Endothelial cell (in vitro differentiated cells): ENCODE data around the gene DIO2. TPM values are rescaled to one million over a fixed set of nuclear protein-coding genes. Genes with fewer than 3 reads are reported as not detected.

ENCODE experiments used
- DNase-seq: peaks from one replicate; pipeline ENCODE4 v3.0.0; 2021; ENCODE audit warnings: low spot score
- H3K27ac Mint-ChIP-seq: one replicate; pipeline ENCODE4 v1.8.0; 2021; ENCODE audit warnings: mixed read lengths, inconsistent platforms; ENCODE audit not compliant: unreplicated experiment
- H3K27me3 Mint-ChIP-seq: one replicate; pipeline ENCODE4 v1.8.0; 2021; ENCODE audit warnings: mild to moderate bottlenecking, moderate library complexity, mixed read lengths, inconsistent platforms; ENCODE audit not compliant: unreplicated experiment
- H3K36me3 Mint-ChIP-seq: one replicate; pipeline ENCODE4 v1.8.0; 2021; ENCODE audit warnings: mild to moderate bottlenecking, low read depth, mixed read lengths, inconsistent platforms; ENCODE audit not compliant: unreplicated experiment
- H3K4me1 Mint-ChIP-seq: one replicate; pipeline ENCODE4 v1.8.0; 2021; ENCODE audit warnings: mild to moderate bottlenecking, mixed read lengths, inconsistent platforms; ENCODE audit not compliant: unreplicated experiment
- H3K4me3 Mint-ChIP-seq: one replicate; pipeline ENCODE4 v1.8.0; 2021; ENCODE audit warnings: mild to moderate bottlenecking, mixed read lengths, inconsistent platforms; ENCODE audit not compliant: unreplicated experiment
- H3K9me3 Mint-ChIP-seq: one replicate; pipeline ENCODE4 v1.8.0; 2021; ENCODE audit warnings: mixed read lengths, inconsistent platforms; ENCODE audit not compliant: unreplicated experiment
- total RNA-seq: library from RNA; stranded (reverse); fragmentation: NEBNext Ultra II Directional; extraction: Animal tissue kit (Norgen Biotek cat#: 25700); gene quantifications from one replicate; pipeline ENCODE4 v1.2.1, GENCODE V29; 2021; ENCODE audit not compliant: unreplicated experiment
- TF ChIP-seq, protein P1 (sequence below): fragments of 200-600 bp; sonication (generic); IDR thresholded peaks from one replicate; pipeline ENCODE4 v1.5.0; 2021; ENCODE audit warnings: antibody characterized with exemption; ENCODE audit not compliant: unreplicated experiment

Gene DIO2
- total RNA-seq, 1 donor from 2014 or later = 0.10 TPM

- Mint-ChIP-seq H3K36me3 (no peaks in the 10 kb centered on the region), H3K27ac (no peak overlapping the region), H3K4me1 (peaks cover 3% of the 10 kb centered on the region), H3K4me3 (no peak overlapping the region), H3K27me3 (peaks cover 1% of the 10 kb centered on the region), H3K9me3 (no peaks in the 10 kb centered on the region)
- no peak for DNase-seq
- TF ChIP-seq, protein P1, sequence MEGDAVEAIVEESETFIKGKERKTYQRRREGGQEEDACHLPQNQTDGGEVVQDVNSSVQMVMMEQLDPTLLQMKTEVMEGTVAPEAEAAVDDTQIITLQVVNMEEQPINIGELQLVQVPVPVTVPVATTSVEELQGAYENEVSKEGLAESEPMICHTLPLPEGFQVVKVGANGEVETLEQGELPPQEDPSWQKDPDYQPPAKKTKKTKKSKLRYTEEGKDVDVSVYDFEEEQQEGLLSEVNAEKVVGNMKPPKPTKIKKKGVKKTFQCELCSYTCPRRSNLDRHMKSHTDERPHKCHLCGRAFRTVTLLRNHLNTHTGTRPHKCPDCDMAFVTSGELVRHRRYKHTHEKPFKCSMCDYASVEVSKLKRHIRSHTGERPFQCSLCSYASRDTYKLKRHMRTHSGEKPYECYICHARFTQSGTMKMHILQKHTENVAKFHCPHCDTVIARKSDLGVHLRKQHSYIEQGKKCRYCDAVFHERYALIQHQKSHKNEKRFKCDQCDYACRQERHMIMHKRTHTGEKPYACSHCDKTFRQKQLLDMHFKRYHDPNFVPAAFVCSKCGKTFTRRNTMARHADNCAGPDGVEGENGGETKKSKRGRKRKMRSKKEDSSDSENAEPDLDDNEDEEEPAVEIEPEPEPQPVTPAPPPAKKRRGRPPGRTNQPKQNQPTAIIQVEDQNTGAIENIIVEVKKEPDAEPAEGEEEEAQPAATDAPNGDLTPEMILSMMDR = no peak
Observed at GRCh38 chr14:80167793-80168448, 43.4 kb downstream of the DIO2 start.

DNA sequence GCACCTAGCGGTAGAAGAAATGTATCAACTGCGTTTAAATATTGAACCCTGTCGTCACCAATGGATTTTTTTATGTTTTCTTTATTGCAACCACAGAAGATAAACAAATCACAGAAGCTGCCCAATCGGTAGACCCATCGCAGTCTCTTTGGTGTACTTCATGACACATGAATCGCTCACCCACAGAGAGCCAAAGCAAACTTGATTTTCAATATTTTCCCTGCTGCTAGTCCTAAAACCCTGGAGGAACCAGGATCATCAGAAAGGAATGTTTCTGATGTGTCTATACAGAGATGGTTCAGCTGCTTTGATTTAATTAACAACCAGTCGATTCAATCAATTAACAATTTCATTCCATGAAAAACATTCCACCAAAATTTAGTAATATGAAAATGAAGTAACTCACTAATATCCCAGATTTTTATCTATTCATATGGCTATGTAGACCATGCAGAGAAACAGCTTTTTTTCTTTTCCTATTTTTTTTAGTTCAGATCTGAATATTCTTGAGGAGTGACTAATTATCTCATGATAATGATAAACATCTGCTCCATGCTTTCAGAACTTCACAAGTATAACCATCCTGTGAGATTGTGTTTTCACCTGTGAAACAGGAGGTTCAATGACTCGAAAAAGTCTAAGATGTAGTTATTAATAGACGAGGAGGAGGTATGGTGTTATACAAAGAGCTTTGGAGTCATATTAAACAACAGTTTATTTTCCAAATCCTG is 46.1 kb downstream of the DIO2 start:
- TF ChIP-seq, protein P1 = no peak
- Mint-ChIP-seq H3K9me3 (no peaks in the 10 kb centered on the region), H3K4me1 (no peaks in the 10 kb centered on the region), H3K36me3 (no peaks in the 10 kb centered on the region), H3K4me3 (no peak overlapping the region), H3K27me3 (peaks cover 1% of the 10 kb centered on the region), H3K27ac (no peak overlapping the region)
- DNase-seq = no peak

GRCh38 chr14:80152763-80153162 is 58.5 kb downstream of the DIO2 start:
- Mint-ChIP-seq H3K27me3 (no peaks in the 10 kb centered on the region), H3K9me3 (no peaks in the 10 kb centered on the region), H3K36me3 (no peaks in the 10 kb centered on the region), H3K27ac (no peak overlapping the region), H3K4me3 (no peak overlapping the region), H3K4me1 (no peaks in the 10 kb centered on the region)
- TF ChIP-seq, protein P1 = no peak
- DNase-seq = no peak

DNA sequence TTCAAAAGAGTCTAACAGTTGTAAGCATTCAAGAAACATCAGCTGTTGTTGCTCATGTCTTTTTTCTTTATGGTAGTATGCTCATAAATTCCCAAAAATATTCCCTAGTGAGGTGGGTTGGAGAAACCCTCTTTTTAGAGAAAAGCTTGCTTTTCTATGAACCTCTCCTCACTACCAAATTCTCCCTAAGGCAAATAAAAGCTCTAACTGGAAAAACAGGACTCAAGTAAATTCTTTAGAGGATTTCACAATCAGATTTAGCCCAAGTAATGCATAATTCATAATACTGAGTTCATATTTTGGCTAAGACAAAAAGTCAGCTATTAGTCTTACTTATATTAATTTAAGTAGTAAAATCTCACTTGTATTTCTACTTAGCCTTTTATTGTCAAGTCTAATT is 59.1 kb downstream of the DIO2 start:
- Mint-ChIP-seq H3K4me3 (no peak overlapping the region), H3K27me3 (no peaks in the 10 kb centered on the region), H3K4me1 (no peaks in the 10 kb centered on the region), H3K27ac (no peak overlapping the region), H3K36me3 (no peaks in the 10 kb centered on the region), H3K9me3 (no peaks in the 10 kb centered on the region)
- TF ChIP-seq, protein P1 = no peak
- DNase-seq = no peak

DNA sequence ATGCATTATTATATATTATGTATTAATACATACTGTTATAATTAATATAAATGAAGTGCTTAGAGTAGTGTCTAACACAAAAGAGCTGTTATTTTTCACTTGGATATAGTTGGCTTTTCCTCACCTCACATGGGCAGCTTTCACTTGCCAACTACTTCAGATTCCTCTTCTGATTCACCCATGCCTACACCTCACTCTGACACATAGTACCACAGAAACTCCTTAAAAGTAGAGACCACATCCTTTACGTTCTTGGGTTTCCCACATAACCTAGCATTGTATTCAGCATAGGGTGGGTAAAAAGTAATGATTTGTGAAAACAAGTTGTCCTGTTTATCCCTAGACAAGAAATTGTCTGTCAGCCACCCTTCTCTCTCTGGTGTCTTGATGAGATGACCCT is 61.0 kb downstream of the DIO2 start:
- no peaks in the 10 kb centered on the region for H3K4me1 Mint-ChIP-seq
- DNase-seq = no peak
- H3K36me3 Mint-ChIP-seq = no peaks in the 10 kb centered on the region
- no peaks in the 10 kb centered on the region for H3K9me3 Mint-ChIP-seq
- TF ChIP-seq, protein P1 = no peak
- no peak overlapping the region for H3K27ac Mint-ChIP-seq
- no peak overlapping the region for H3K4me3 Mint-ChIP-seq
- no peaks in the 10 kb centered on the region for H3K27me3 Mint-ChIP-seq
